ENCODE measurements around the gene EIF2B4. TPM values are rescaled to one million over a fixed set of nuclear protein-coding genes. Genes with fewer than 3 reads are reported as not detected.

The EIF2B4 gene
- total RNA-seq, 1 experiment from 2014 or later, result 74.7 TPM

- ChIA-PET CTCF (no interaction called here), POLR2A (ENCODE audit: low non-redundant PET) (no interaction called here)
- no peak overlapping the region for H3K4me3 ChIP-seq (ENCODE audit: low read depth, low read length, poor library complexity, severe bottlenecking)
- peaks cover 3% of the 10 kb centered on the region for H3K4me1 ChIP-seq (ENCODE audit: insufficient read depth, low read length, poor library complexity, severe bottlenecking)
- no peak for DNase-seq (ENCODE audit: low spot score)
- H3K36me3 ChIP-seq (ENCODE audit: insufficient read depth, low read length, poor library complexity, severe bottlenecking), result no peaks in the 10 kb centered on the region
- H3K27ac ChIP-seq (ENCODE audit: low read depth, low read length, poor library complexity, severe bottlenecking), result no peak overlapping the region
- TF ChIP-seq CTCF (conservative IDR thresholded peaks at IDR 0.05; ENCODE audit: low read depth, low read length) (no peak), EZH2 (IDR thresholded peaks at IDR 0.05; ENCODE audit: borderline replicate concordance, low read depth, low read length, poor library complexity, severe bottlenecking) (no peak)
- no TSS peak for BruUV-seq (replicated peaks)
- no peaks in the 10 kb centered on the region for H3K27me3 ChIP-seq (replicated peaks; ENCODE audit: insufficient read depth, low read depth, low read length, poor library complexity)
- intact Hi-C loops (cut with micrococcal nuclease; ENCODE audit: unreplicated experiment), result no loop called here
- no peaks in the 10 kb centered on the region for H3K9me3 ChIP-seq (ENCODE audit: low read depth, low read length, poor library complexity, severe bottlenecking)
These were observed 18.1 kb downstream of the EIF2B4 start for GRCh38 chr2:27351802-27352598.

DNA sequence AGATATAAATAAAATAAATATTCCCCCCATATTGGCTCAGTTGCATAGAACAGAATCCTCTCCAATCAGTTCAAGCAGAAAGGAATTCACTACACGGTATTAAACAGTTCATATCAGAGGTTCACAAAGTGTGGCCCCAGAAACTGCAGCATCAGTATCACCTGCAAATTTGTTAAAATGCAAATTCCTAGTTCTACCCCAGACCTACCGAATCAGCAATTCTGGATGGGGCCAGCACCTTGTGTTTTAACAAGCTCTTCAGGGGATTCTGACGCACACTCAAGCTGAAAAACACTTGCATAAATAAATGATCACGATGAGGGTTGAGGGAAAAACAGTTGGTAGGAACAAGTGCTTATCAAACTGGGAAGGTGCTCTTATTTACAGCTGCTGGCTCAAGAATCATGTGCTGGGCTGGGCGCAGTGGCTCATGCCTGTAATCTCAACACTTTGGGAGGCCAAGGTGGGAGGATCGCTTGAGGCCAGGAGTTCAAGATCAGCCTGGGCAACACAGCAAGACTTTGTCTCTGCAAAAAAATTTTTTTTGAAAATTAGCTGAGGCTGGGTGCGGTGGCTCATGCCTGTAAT is 19.9 kb downstream of the EIF2B4 start:
- H3K27me3 ChIP-seq (replicated peaks; ENCODE audit: insufficient read depth, low read depth, low read length, poor library complexity), result no peaks in the 10 kb centered on the region
- no peaks in the 10 kb centered on the region for H3K9me3 ChIP-seq (ENCODE audit: low read depth, low read length, poor library complexity, severe bottlenecking)
- intact Hi-C loops (cut with micrococcal nuclease; ENCODE audit: unreplicated experiment), result no loop called here
- H3K27ac ChIP-seq (ENCODE audit: low read depth, low read length, poor library complexity, severe bottlenecking), result no peak overlapping the region
- no TSS peak for BruUV-seq (replicated peaks)
- no peak for DNase-seq (ENCODE audit: low spot score)
- no peaks in the 10 kb centered on the region for H3K4me1 ChIP-seq (ENCODE audit: insufficient read depth, low read length, poor library complexity, severe bottlenecking)
- H3K36me3 ChIP-seq (ENCODE audit: insufficient read depth, low read length, poor library complexity, severe bottlenecking), result no peaks in the 10 kb centered on the region
- POLR2A ChIA-PET (ENCODE audit: low non-redundant PET), result no interaction called here
- no peak overlapping the region for H3K4me3 ChIP-seq (ENCODE audit: low read depth, low read length, poor library complexity, severe bottlenecking)
- TF ChIP-seq CTCF (conservative IDR thresholded peaks at IDR 0.05; ENCODE audit: low read depth, low read length) (no peak), EZH2 (IDR thresholded peaks at IDR 0.05; ENCODE audit: borderline replicate concordance, low read depth, low read length, poor library complexity, severe bottlenecking) (no peak)
- CTCF ChIA-PET, result no interaction called here

DNA sequence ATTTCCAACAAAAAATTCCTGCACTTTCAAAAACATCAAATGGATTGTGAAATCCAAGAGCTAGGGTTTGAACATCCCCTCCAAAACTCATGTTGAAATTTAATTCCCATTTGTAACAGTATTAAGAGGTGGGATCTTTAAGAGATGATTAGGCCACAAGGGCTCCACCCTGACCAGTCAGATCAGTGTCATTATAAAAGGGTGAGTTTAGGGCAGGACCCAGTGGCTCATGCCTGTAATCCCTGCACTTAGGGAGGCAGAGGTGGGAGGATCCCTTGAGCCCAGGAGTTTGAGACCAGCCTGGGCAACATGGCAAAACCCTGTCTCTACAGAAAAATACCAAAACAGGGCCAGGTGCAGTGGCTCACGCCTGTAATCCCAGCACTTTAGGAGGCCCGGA is 22.5 kb downstream of the EIF2B4 start:
- CTCF ChIA-PET, result interaction anchor here (0.6 kb wide), 1 partner anchor 266 kb away, joined by 3 read pairs; no protein-coding TSS in a partner anchor
- BruUV-seq (replicated peaks), result no TSS peak
- Histone ChIP-seq H3K4me1 (ENCODE audit: insufficient read depth, low read length, poor library complexity, severe bottlenecking) (no peaks in the 10 kb centered on the region), H3K9me3 (ENCODE audit: low read depth, low read length, poor library complexity, severe bottlenecking) (no peaks in the 10 kb centered on the region), H3K36me3 (ENCODE audit: insufficient read depth, low read length, poor library complexity, severe bottlenecking) (peaks cover 7% of the 10 kb centered on the region), H3K27me3 (replicated peaks; ENCODE audit: insufficient read depth, low read depth, low read length, poor library complexity) (no peaks in the 10 kb centered on the region), H3K4me3 (ENCODE audit: low read depth, low read length, poor library complexity, severe bottlenecking) (no peak overlapping the region), H3K27ac (ENCODE audit: low read depth, low read length, poor library complexity, severe bottlenecking) (no peak overlapping the region)
- TF ChIP-seq CTCF (conservative IDR thresholded peaks at IDR 0.05; ENCODE audit: low read depth, low read length), result no peak
- no peak for TF ChIP-seq EZH2 (IDR thresholded peaks at IDR 0.05; ENCODE audit: borderline replicate concordance, low read depth, low read length, poor library complexity, severe bottlenecking)
- POLR2A ChIA-PET (ENCODE audit: low non-redundant PET), result no interaction called here
- DNase-seq (ENCODE audit: low spot score), result no peak
- intact Hi-C loops (cut with micrococcal nuclease; ENCODE audit: unreplicated experiment), result no loop called here

Measured in A673 (cell line).